Renal cortex interstitium (tissue), 11 donors: Measurements from ENCODE around the gene NOS1AP. TPM values are rescaled to one million over a fixed set of nuclear protein-coding genes. Genes with fewer than 3 reads are reported as not detected.
"Not testable (repeated sequence)": the region's sequence is repeated elsewhere in the genome, so short reads cannot be mapped to it uniquely, and the experiment has no call there.

ENCODE experiments used
- DNase-seq, 11 donors: peaks; one replicate each; pipeline ENCODE4 v3.0.0-alpha.2; 2013; ENCODE audit warnings: low read depth in 9 of 11, low spot score in 4 of 11; ENCODE audit errors: extremely low read depth in 1 of 11
- polyA plus RNA-seq, 3 donors: library from polyadenylated mRNA; unstranded; fragments of 120-200 nt; gene quantifications; one replicate each; pipeline ENCODE4 v1.2.1, GENCODE V29; 2013; ENCODE audit not compliant: insufficient read length in 3 of 3

NOS1AP gene
- polyA plus RNA-seq, 3 donors: 9.6 to 18.0 (median 10.4) TPM

- no peak for DNase-seq
These were observed 257.8 kb downstream of the NOS1AP start for GRCh38 chr1:162327144-162327787.

GRCh38 chr1:162327788-162328165 lies 258.3 kb downstream of the NOS1AP start:
- no peak for DNase-seq

GRCh38 chr1:162328512-162328911 lies 259.0 kb downstream of the NOS1AP start:
- no peak for DNase-seq

GRCh38 chr1:162329826-162330225 lies 260.3 kb downstream of the NOS1AP start:
- DNase-seq: no peak

- DNase-seq: no peak
These were observed 264.5 kb downstream of the NOS1AP start for GRCh38 chr1:162333991-162334390.

- DNase-seq: no peak
These were observed 265.6 kb downstream of the NOS1AP start for GRCh38 chr1:162335126-162335525.

- DNase-seq: no peak
These were observed 267.3 kb downstream of the NOS1AP start for GRCh38 chr1:162336621-162337285.

GRCh38 chr1:162342452-162342983 lies 273.0 kb downstream of the NOS1AP start:
- no peak for DNase-seq

- no peak for DNase-seq
These were observed 274.0 kb downstream of the NOS1AP start for GRCh38 chr1:162343470-162343869.

- DNase-seq: no peak
These were observed 277.8 kb downstream of the NOS1AP start for GRCh38 chr1:162347281-162347680.

- peak in 10 of 11 donors; percentile 19 to 68 (median 32) for DNase-seq
These were observed 280.3 kb downstream of the NOS1AP start for GRCh38 chr1:162349635-162350330.

GRCh38 chr1:162351246-162351842 lies 281.9 kb downstream of the NOS1AP start:
- no peak for DNase-seq

GRCh38 chr1:162351874-162352273 lies 282.4 kb downstream of the NOS1AP start:
- not testable (repeated sequence) for DNase-seq

GRCh38 chr1:162353078-162353477 lies 283.6 kb downstream of the NOS1AP start:
- DNase-seq: no peak

- DNase-seq: no peak
These were observed 284.2 kb downstream of the NOS1AP start for GRCh38 chr1:162353702-162354101.

- DNase-seq: no peak
These were observed 288.3 kb downstream of the NOS1AP start for GRCh38 chr1:162357681-162358266.

GRCh38 chr1:162358928-162359327 lies 289.4 kb downstream of the NOS1AP start:
- DNase-seq: no peak

GRCh38 chr1:162359523-162360236 lies 290.2 kb downstream of the NOS1AP start:
- no peak for DNase-seq
